Measurements from ENCODE around the gene SLC38A6.
"Not testable (repeated sequence)": the region's sequence is repeated elsewhere in the genome, so short reads cannot be mapped to it uniquely, and the experiment has no call there.

Gene SLC38A6

GRCh38 chr14:61063461-61063860 is 82.4 kb downstream of the SLC38A6 start:
- peak; percentile 91 to 93 for DNase-seq

GRCh38 chr14:61064210-61064609 is 83.2 kb downstream of the SLC38A6 start:
- DNase-seq, result no peak

GRCh38 chr14:61064856-61065255 is 83.8 kb downstream of the SLC38A6 start:
- no peak for DNase-seq

GRCh38 chr14:61065656-61066055 is 84.6 kb downstream of the SLC38A6 start:
- DNase-seq, result peak; percentile 33 to 66

GRCh38 chr14:61072442-61072841 is 91.4 kb downstream of the SLC38A6 start:
- not testable (repeated sequence) for DNase-seq

GRCh38 chr14:61074852-61075251 is 93.8 kb downstream of the SLC38A6 start:
- DNase-seq, result no peak

- DNase-seq, result no peak
Measured at GRCh38 chr14:61076556-61076955, 95.5 kb downstream of the SLC38A6 start.

- no peak for DNase-seq
Measured at GRCh38 chr14:61077437-61077836, 96.4 kb downstream of the SLC38A6 start.

GRCh38 chr14:61077951-61078720 is 97.1 kb downstream of the SLC38A6 start:
- DNase-seq, result no peak

- DNase-seq, result peak; percentile 96 to 98
Measured at GRCh38 chr14:61080591-61081010, 99.6 kb downstream of the SLC38A6 start.

GRCh38 chr14:61088081-61088480 is 107.0 kb downstream of the SLC38A6 start:
- DNase-seq, result no peak

- no peak for DNase-seq
Measured at GRCh38 chr14:61089126-61089750, 108.2 kb downstream of the SLC38A6 start.

GRCh38 chr14:61090432-61091216 is 109.6 kb downstream of the SLC38A6 start:
- no peak for DNase-seq

GRCh38 chr14:61091657-61092273 is 110.7 kb downstream of the SLC38A6 start:
- DNase-seq, result no peak

GRCh38 chr14:61098096-61098495 is 117.1 kb downstream of the SLC38A6 start:
- DNase-seq, result not testable (repeated sequence)

- DNase-seq, result no peak
Measured at GRCh38 chr14:61098721-61099120, 117.7 kb downstream of the SLC38A6 start.

GRCh38 chr14:61099216-61099835 is 118.3 kb downstream of the SLC38A6 start:
- DNase-seq, result no peak

- DNase-seq, result peak; percentile 64 to 80
Measured at GRCh38 chr14:61101803-61102548, 120.9 kb downstream of the SLC38A6 start.

All from NCI-H526 (cell line).